Panc1 (cell line): ENCODE data around the gene MINAR2. TPM values are rescaled to one million over a fixed set of nuclear protein-coding genes. Genes with fewer than 3 reads are reported as not detected.

Experiments
- ATAC-seq: fragments of 200-7000 bp; cut with Tn5 transposase; 2 replicates; pipeline ENCODE4 v1.9.1; 2020; ENCODE audit warnings: mild to moderate bottlenecking, moderate library complexity
- BruUV-seq: library from RNA; stranded (reverse); fragments of 400-500 nt; replicated peaks from 2 replicates; lab custom pipeline; 2021; lab: Mats Ljungman, UMichigan
- CTCF ChIA-PET: fragments of 300-600 bp; sonication (Branson Sonifier 250); formaldehyde crosslinking; loops from one replicate; lab custom pipeline; 2022; ENCODE audit warnings: antibody characterized with exemption; lab: Charles Lee
- POLR2A ChIA-PET: fragments of 300-600 bp; sonication (Branson Sonifier 250); formaldehyde crosslinking; loops from one replicate; lab custom pipeline; 2022; ENCODE audit warnings: antibody characterized with exemption; lab: Charles Lee
- DNase-seq: peaks from one replicate; pipeline ENCODE4 v3.0.0-alpha.2; 2010; ENCODE audit warnings: low read depth, low spot score
- H3K27ac ChIP-seq: 2 replicates; pipeline ENCODE4 v1.5.1; 2011; ENCODE audit warnings: mild to moderate bottlenecking, low read length, inconsistent platforms
- H3K27me3 ChIP-seq: fragments of 200-500 bp; sonication (Bioruptor generic); 2 replicates; pipeline ENCODE4 v1.6.0; 2014; ENCODE audit warnings: low read length, inconsistent platforms; ENCODE audit not compliant: control insufficient read depth, insufficient read depth
- H3K36me3 ChIP-seq: fragments of 200-500 bp; sonication (Bioruptor generic); 2 replicates; pipeline ENCODE4 v1.5.1; 2014; ENCODE audit warnings: inconsistent platforms, mild to moderate bottlenecking, low read length, moderate library complexity; ENCODE audit not compliant: control insufficient read depth, insufficient read depth
- H3K4me1 ChIP-seq: 2 replicates; pipeline ENCODE4 v1.5.1; 2011; ENCODE audit warnings: inconsistent platforms, mild to moderate bottlenecking, low read length, moderate library complexity; ENCODE audit not compliant: control insufficient read depth, insufficient read depth
- H3K4me3 ChIP-seq, 2 experiments: 2 replicates each; pipeline ENCODE4 v1.5.1; 2011 to 2012; ENCODE audit warnings: low read depth in 2 of 2, low read length in 2 of 2, mild to moderate bottlenecking in 2 of 2, inconsistent platforms in 1 of 2, moderate library complexity in 1 of 2
- H3K9me3 ChIP-seq: fragments of 200-500 bp; sonication (Bioruptor generic); 2 replicates; pipeline ENCODE4 v1.5.1; 2014; ENCODE audit warnings: low read depth, mild to moderate bottlenecking, inconsistent platforms, low read length, moderate library complexity; ENCODE audit not compliant: control insufficient read depth, insufficient read depth
- POLR2AphosphoS5 ChIP-seq: IDR thresholded peaks from 2 replicates; pipeline ENCODE4 v1.6.1; 2012; ENCODE audit warnings: mild to moderate bottlenecking, low read depth, low read length, moderate library complexity
- SIN3A ChIP-seq: IDR thresholded peaks from 2 replicates; pipeline ENCODE4 v1.6.1; 2012; ENCODE audit warnings: low read depth, mild to moderate bottlenecking, low read length, moderate library complexity, borderline replicate concordance; ENCODE audit not compliant: insufficient read depth
- TCF7L2 ChIP-seq: IDR thresholded peaks from 2 replicates; pipeline ENCODE4 v1.6.1; 2011; ENCODE audit warnings: mild to moderate bottlenecking, low read depth, low read length, inconsistent platforms
- in situ Hi-C: cut with HindIII; loops from 2 replicates; pipeline ENCODE4 v1.10.0; 2016; ENCODE audit warnings: low sequenced_read_pairs, low pct_unique_long_range_greater_than_20kb
- intact Hi-C: fragments of 100-400 bp; cut with micrococcal nuclease; formaldehyde crosslinking; loops from one replicate; pipeline ENCODE4 v1.10.0; 2022; ENCODE audit not compliant: unreplicated experiment
- total RNA-seq: library from RNA; stranded (reverse); gene quantifications from one replicate; pipeline ENCODE4 v1.2.1, GENCODE V29; 2021; ENCODE audit not compliant: unreplicated experiment
- TF ChIP-seq, protein P1 (sequence below): fragments of 450-650 bp; IDR thresholded peaks from 2 replicates; pipeline ENCODE4 v1.5.1; 2017; ENCODE audit warnings: mild to moderate bottlenecking
- TF ChIP-seq, protein P2 (sequence below), 2 experiments: IDR thresholded peaks; 2 replicates each; pipeline ENCODE4 v1.6.1; 2011 to 2012; ENCODE audit warnings: low read depth in 2 of 2, control low read depth in 1 of 2, low read length in 1 of 2, mild to moderate bottlenecking in 1 of 2, moderate library complexity in 1 of 2; ENCODE audit not compliant: insufficient read depth in 1 of 2

The MINAR2 gene
- total RNA-seq, 1 experiment from 2014 or later = not detected

DNA sequence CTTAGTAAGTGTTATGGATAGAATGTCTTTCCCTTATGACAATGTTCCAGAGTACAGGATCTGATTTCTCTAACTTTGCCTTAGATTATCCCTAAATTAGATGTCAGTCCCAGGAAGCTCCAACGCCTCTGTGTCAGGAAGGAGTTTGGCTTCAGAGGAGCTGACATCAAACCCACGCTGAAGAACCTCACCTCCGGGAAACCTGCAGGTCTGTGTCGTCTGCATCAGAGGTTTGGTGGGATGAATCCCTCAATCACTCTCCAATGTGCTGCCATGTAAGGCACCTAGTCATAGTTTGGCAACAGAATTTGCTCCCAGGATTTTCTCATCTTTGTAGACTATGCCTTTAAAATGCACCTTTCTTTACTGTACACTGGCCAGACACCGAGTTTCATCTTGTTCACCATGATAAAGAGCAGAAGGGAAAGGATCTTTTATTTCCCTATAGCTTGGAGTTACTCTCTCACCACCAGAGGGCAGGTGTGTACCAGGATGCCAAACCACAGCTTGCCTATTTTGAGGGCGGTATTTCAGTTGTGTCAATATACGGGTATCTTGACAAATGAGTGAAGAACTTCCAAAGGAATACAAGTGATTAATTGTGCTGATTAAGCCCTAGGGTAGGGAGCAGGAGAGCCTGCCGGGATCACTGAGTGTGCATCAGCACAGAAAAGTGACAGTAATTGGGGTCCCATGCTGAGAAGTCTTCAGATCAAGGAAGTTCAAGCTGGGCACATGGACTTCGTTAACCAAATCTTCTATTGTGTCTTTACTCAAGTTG, 23.4 kb downstream of the MINAR2 start:
- Histone ChIP-seq H3K9me3 (no peaks in the 10 kb centered on the region), H3K4me1 (no peaks in the 10 kb centered on the region), H3K27me3 (no peaks in the 10 kb centered on the region), H3K36me3 (no peaks in the 10 kb centered on the region), H3K27ac (no peak overlapping the region), H3K4me3 (no peak overlapping the region)
- ATAC-seq (peak; percentile 83), DNase-seq (peak; percentile 50)
- no peak for TF ChIP-seq TCF7L2
- TF ChIP-seq, protein P1, sequence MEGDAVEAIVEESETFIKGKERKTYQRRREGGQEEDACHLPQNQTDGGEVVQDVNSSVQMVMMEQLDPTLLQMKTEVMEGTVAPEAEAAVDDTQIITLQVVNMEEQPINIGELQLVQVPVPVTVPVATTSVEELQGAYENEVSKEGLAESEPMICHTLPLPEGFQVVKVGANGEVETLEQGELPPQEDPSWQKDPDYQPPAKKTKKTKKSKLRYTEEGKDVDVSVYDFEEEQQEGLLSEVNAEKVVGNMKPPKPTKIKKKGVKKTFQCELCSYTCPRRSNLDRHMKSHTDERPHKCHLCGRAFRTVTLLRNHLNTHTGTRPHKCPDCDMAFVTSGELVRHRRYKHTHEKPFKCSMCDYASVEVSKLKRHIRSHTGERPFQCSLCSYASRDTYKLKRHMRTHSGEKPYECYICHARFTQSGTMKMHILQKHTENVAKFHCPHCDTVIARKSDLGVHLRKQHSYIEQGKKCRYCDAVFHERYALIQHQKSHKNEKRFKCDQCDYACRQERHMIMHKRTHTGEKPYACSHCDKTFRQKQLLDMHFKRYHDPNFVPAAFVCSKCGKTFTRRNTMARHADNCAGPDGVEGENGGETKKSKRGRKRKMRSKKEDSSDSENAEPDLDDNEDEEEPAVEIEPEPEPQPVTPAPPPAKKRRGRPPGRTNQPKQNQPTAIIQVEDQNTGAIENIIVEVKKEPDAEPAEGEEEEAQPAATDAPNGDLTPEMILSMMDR = peak; percentile 84
- in situ Hi-C loops (no loop called here), intact Hi-C loops (loop anchor here (1.0 to 2.0 kb wide), 2 partner anchors 81 to 1338 kb away; no protein-coding TSS in a partner anchor)
- POLR2A ChIA-PET = no interaction called here
- no TSS peak for BruUV-seq
- CTCF ChIA-PET = interaction anchor here (0.6 to 0.9 kb wide), 4 partner anchors 81 to 744 kb away, joined by 3 to 7 read pairs (median 3); no protein-coding TSS in a partner anchor

DNA sequence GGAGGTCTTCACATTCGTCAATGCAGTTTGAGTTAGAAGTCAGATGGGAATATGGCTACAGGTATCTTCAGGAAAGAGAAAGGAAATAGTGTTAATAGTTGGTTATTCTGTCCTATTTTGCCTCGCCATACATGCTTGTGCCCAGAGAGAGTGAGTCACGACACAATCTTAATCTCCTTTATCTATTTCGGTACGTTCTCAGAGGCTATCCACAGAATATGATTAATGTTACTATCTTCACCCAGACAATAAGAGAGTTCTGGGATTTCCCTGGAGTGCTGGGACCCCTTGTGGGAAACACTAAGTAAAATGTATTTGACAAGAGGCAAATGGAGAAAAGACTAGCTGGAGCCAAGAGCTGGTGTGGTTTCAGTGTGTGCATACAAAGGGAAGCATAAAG, 25.5 kb downstream of the MINAR2 start:
- in situ Hi-C loops (no loop called here), intact Hi-C loops (no loop called here)
- no peak overlapping the region for H3K4me3 ChIP-seq
- DNase-seq = no peak
- POLR2A ChIA-PET = no interaction called here
- no peak overlapping the region for H3K27ac ChIP-seq
- H3K9me3 ChIP-seq = no peaks in the 10 kb centered on the region
- H3K4me1 ChIP-seq = no peaks in the 10 kb centered on the region
- H3K36me3 ChIP-seq = no peaks in the 10 kb centered on the region
- ATAC-seq = no peak
- CTCF ChIA-PET = no interaction called here
- TF ChIP-seq SIN3A (no peak), TCF7L2 (no peak), POLR2AphosphoS5 (no peak)
- TF ChIP-seq, protein P1 = no peak
- TF ChIP-seq, protein P2, sequence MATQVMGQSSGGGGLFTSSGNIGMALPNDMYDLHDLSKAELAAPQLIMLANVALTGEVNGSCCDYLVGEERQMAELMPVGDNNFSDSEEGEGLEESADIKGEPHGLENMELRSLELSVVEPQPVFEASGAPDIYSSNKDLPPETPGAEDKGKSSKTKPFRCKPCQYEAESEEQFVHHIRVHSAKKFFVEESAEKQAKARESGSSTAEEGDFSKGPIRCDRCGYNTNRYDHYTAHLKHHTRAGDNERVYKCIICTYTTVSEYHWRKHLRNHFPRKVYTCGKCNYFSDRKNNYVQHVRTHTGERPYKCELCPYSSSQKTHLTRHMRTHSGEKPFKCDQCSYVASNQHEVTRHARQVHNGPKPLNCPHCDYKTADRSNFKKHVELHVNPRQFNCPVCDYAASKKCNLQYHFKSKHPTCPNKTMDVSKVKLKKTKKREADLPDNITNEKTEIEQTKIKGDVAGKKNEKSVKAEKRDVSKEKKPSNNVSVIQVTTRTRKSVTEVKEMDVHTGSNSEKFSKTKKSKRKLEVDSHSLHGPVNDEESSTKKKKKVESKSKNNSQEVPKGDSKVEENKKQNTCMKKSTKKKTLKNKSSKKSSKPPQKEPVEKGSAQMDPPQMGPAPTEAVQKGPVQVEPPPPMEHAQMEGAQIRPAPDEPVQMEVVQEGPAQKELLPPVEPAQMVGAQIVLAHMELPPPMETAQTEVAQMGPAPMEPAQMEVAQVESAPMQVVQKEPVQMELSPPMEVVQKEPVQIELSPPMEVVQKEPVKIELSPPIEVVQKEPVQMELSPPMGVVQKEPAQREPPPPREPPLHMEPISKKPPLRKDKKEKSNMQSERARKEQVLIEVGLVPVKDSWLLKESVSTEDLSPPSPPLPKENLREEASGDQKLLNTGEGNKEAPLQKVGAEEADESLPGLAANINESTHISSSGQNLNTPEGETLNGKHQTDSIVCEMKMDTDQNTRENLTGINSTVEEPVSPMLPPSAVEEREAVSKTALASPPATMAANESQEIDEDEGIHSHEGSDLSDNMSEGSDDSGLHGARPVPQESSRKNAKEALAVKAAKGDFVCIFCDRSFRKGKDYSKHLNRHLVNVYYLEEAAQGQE (IDR thresholded peaks at IDR 0.05; ENCODE audit: insufficient read depth in 1 of 2, low read depth in 2 of 2, low read length in 1 of 2) = no peak
- no TSS peak for BruUV-seq
- no peaks in the 10 kb centered on the region for H3K27me3 ChIP-seq
